ENCODE results near the gene APOBEC3A.
A peak's percentile ranks its signal among the peaks of the same experiment; 100 is the strongest.
"Not testable (repeated sequence)": the region's sequence is repeated elsewhere in the genome, so short reads cannot be mapped to it uniquely, and the experiment has no call there.

The APOBEC3A gene

DNA sequence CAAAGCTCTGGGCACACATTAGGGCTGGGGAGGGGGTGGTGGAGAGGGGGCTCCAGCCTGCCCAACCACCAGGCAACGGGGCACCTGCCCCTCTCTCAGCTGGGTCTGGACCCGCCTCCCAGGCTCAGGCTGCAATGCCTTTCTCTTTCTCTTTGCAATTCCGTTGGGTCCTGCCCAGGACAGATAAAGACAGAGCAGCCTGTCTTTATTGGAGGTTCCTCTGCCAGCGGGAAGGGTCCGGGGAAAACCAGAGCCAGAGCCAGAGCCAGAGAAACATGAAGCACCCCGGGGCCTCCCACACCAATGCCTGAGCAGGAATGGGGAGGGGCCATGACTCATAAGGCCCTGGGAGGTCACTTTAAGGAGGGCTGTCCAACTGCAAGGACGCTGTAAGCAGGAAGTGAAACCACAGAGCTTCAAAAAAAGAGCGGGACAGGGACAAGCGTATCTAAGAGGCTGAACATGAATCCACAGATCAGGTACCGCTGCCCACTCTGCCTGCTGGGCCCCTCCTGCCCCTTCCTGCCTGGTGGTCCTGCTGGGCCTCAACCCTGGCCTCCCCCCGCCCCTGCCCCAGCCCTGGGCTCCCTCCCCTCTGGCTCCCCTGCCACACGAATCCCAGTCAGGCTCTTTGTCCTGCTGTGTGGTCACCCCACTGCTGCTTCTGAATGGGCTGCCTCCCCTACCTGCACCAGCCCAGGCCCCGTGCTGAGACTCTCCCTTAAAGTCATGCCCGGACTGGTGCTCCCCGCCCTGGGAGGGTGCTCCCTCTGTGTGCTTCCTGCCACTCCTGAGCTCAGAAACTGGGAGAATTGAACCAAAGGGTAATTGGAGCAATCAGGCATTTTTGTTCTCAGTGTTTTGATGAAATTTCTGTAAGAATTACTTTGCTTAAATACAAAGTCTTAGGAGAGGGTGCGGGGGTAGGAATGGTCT lies 24.9 kb downstream of the APOBEC3A start, which contains the start of gene APOBEC3B:
Gene APOBEC3B, plus strand, starts transcription at position 356 of the 936 bp plus-strand sequence. Its CDS starts 107 bp downstream, at position 463.
- DNase-seq, result peak; percentile 85

DNA sequence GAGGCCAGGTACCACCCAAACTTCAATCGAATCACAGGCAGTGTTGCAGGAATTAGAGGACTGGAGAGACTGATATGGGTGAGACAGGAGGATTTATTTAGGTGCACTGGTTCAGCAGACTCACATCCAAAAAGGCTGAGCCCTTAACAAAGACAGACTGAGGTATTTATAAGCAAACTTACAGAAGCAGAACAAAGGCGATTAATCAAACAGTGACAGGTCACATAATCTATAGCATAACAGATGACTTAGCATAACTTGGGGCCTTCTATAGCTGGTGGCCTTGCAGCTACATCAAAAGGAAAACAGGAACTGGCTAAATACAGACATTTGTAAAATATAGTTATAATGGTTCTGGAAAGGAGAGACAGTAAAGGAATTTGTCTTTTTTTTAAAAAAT lies 26.8 kb downstream of the APOBEC3A start:
- no peak for DNase-seq

DNA sequence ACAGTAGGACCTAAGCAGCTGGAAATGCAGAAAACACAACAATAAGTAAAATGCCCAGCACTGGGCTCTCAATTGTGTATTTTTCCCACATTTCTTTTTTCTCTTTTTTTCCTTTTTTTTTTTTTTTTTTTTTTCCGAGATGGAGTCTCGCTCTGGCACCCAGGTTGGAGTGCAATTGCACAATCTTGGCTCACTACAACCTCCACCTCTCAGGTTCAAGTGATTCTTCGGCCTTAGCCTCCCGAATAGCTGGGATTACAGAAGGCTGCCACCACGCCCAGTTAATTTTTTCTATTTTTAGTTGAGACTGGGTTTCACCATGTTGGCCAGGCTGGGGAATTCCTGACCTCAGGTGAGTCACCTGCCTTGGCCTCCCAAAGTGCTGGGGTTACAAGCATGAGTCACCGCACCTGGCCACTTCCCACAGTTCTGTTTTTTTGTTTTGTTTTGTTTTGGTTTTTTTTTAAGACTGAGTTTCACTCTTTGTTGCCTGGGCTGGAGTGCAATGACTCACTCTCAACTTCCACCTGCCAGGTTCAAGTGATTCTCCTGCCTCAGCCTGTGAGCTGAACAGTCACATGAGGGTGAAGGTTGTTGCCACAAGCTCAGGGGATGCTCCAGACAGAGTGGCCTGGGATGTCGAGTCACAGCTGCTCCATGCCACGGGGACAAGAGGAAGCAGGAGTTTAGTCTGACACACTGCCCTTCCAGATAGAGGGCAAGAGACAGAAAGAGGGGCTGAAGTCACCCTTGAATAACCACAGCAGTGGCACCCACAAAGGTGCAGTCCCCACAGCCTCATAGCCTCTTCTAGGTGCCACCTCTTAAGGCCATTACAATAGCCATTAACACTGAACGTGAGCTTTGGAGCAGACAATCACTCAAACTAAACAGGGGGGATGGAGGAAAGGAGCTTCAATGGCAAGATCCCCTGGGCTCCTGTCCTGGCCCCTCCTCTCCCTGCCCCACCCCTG lies 27.7 kb downstream of the APOBEC3A start:
- DNase-seq, result peak; percentile 96

DNA sequence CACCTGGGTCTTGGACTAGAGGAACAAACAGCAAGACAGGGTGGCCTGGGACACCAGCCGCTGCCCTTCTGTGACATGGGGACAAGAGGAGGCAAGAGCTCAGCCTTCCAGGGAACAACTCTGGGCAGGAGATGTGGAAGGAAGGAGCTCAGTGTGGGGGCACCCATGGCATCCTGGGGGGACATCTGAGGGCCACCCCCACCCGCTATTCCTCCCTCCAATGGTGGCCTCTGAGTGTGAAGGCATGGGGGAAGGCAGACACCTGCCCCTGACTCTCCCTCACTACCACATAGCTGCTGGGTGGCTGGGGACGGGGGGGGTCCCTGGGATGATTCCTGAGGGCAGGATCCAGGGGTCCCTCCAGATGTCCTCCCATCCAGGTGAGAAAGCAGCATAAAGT lies 29.2 kb downstream of the APOBEC3A start:
- DNase-seq, result no peak

DNA sequence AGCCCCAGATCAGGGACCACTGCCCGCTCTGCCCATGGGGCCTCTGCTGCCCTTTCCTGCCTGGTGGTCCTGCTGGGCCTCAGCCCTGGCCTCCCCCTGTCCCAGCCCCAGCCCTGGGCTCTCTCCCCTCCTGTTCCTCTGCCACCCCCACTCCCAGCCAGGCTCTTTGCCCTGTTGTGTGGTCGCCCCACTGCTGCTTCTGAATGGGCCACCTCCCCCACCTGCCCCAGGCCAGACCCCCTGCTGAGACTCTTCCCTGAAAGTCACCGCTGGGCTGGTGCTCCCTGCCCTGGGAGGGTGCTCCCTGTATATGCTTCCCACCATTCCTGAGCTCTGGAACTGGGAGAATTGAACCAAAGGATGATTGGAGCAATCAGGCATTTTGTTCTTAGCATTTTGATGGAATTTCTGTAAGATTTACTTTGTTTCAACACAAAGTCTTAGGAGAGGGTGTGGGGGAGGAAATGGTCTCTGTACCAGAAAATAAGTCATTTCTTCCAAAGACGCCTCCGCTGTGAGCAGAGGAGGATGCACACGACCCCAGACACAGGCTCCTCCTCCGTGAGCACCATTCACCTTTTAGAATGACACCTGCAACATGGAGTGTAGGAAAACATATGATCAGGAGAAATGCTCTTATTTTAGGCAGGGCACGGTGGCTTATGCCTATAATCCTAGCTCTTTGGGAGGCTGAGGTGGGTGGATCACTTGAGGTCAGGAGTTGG lies 29.9 kb downstream of the APOBEC3A start:
- DNase-seq, result no peak

DNA sequence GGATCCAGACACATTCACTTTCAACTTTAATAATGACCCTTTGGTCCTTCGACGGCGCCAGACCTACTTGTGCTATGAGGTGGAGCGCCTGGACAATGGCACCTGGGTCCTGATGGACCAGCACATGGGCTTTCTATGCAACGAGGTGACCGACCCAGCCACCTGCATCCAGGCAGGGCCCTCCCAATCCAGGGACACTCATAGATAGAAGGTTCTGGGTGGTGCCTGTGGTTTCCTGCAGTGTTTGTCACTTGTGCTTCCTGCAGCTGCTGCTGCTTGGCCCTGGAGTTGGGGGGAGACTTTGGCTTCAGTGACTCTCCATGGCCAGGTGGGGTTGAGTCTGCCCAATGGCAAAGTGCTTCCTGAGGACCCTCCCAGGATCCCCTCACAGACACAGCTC lies 32.1 kb downstream of the APOBEC3A start:
- peak; percentile 42 for DNase-seq

DNA sequence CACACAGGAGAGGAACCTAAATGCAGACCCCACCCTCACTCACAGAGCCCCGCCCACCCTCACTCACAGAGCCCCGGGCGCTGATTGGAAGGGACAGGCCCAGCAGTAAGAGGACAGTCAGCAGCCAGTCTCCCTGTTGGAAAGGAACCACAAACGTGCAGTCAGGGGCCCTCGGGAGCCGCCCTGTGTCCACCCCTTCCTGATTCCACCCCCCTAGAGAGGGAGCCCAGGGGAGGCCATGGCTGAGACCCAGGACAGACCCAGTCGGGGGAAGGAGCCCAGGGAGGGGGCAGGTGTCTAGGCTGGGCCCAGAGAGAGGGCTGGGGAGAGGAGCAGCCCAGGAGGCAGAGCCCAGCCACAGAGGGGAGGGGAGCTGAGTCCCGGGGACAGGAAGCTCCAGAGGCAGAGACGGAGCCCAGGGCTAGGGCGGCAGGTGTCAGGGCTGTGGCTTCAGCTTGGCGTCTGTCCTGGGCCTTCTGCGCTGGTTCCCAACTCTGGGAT lies 35.5 kb downstream of the APOBEC3A start:
- not testable (repeated sequence) for DNase-seq

DNA sequence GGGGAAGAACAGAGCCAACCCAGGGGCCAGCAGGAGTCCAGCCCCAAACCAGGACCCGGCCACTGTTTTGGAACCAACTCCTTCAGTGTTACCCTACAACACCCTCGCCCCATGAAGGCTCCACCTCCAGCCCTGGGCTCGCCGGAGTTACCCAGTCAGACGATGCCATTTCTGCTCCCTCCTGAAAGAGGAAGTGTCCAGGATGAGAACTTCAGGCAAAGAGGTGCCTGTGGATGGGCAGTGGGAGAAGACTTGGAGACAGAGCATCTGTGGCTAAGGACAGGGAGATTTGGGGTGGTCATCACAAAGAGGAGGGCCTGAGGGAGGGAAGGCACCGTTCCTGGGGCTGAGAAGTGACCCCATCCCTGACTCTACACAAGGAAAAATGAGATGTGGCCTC lies 38.7 kb downstream of the APOBEC3A start:
- no peak for DNase-seq

DNA sequence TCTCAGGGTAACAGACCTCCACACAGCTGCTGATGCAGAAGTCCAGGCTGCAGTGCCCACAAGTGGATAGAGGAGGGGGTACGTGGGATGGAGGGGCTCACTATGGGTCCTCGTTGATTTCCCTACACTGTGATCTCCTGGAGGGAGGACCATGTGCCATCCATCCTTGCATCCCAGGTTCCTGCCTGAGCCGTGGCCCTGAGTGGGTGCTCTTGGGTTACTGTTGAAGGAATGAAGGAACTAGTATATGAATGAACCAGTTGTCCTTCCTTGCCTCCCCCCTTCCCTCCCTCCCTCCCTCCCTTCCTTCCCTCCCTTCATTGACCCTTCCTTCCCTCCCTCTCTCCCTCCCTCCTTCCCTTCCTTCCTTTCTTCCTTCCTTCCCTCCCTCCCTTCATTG lies 40.1 kb downstream of the APOBEC3A start:
- no peak for DNase-seq

DNA sequence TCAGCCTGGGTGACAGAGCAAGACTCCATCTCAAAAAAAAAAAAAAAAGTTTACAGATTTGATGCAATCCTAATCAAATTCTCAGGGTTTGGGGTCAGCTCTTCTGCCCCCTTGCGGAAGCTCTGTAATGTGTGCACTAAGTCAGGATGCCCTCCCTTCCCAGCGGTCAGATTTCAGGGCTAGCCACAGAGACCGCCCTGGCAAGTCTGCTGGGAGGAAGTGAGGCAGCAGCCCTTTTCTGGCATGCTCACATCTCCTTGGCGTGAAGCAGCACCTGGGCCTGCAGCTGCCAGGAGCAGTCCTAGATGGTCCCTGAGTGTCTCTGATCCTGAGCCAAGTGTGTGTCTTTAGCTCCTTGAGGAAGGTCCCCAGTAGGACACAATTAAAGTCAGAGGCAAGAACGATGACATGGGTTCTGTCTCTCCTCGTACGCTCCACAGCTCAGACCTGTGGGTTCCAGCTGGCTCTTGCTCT lies 45.8 kb downstream of the APOBEC3A start:
- DNase-seq, result peak; percentile 81

DNA sequence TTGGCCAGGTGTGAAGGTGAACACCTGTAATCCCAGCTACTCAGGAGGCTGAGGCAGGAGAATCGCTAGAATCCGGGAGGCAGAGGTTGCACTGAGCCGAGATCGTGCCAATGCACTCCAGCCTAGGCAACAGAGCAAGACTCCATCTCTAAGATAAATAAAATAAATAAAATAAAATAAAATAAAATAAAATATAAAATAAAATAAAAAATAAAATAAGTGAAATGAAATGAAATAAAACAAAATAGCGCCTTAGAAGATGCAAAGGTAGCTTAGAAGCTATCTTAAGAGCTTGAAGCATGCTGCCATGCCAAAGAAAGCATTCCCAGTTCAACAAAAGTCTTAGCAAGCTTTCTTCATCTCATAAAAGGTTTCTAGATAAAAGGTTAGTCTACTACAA lies 49.8 kb downstream of the APOBEC3A start:
- no peak for DNase-seq

DNA sequence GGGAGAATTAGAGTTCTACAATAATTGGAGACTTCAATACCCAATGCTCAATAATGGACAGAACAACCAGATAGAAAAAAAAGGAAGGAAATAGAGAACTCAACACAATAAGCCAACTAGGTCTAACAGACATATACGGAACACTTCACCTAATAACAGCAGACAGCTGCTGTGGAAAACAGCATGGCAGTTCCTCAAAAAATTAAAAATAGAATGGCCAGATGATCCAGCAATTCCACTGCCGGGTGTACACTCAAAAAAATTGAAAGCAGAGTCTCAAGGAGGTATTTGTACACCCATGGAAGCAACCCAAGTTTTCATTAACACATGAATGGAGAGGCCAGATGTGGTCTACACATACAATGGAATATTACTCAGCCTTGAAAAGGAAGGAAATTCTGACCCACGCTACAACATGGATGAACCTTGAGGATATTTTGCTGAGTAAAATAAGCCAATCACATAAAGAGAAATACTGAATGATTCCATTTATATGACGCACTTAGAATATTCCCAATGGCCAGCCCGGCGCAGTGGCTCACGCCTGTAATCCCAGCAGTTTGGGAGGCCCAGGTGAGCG lies 51.0 kb downstream of the APOBEC3A start:
- not testable (repeated sequence) for DNase-seq

DNA sequence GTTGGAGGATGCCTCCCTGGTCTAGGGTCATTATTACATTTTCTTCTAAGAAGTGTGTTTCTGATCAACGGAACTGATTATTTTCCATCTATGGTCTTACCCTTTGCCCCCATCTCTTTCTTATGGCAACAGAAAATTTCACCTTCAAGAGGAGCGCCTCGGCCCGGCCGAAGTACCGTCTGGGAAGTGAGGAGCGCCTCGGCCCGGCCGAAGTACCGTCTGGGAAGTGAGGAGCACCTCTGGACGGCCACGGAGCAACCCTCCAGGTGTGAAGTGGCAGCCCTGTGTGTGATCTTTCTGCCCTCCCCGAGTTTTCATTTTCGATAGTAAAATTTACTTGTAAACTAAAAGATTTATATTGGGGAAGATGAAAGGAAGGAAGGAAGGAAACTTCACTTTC lies 53.5 kb downstream of the APOBEC3A start:
- no peak for DNase-seq
